Measurements from ENCODE around the gene ZNF274.
A peak's percentile ranks its signal among the peaks of the same experiment; 100 is the strongest.

Gene ZNF274

DNA sequence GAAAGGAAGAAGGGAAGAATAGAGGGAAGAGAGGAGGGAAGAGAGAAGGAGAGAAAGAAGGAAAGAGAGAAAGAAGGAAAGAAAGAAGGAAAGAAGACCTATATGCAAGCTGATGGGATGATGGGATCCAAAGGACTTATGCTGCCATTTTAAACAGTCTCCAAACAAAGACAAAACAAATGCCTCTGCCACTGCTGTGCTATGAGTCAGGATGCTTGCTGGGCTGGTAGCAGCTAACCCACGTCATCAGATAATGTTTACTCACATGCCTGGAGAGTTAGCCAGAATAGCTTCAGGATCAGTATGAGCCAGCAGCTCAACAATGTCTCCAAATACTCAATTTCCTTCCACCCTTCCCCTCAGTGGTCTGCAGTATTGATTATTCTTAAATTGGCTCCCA lies 12.0 kb upstream of the ZNF274 start:
- H3K9me3 ChIP-seq (ENCODE audit: control insufficient read depth, insufficient read depth, low read length): no peaks in the 10 kb centered on the region
- H3K27me3 ChIP-seq (ENCODE audit: control insufficient read depth, insufficient read depth, low read length): no peaks in the 10 kb centered on the region
- H3K4me1 ChIP-seq (ENCODE audit: control insufficient read depth, insufficient read depth, low read length): no peaks in the 10 kb centered on the region
- H3K36me3 ChIP-seq (ENCODE audit: control insufficient read depth, insufficient read depth, low read length): no peaks in the 10 kb centered on the region
- H3K9ac ChIP-seq (ENCODE audit: low read depth, low read length): no peak overlapping the region
- H3K4me3 ChIP-seq (ENCODE audit: low read depth, low read length): no peak overlapping the region

GRCh38 chr19:58181902-58182576 lies 822 bp upstream of the ZNF274 start:
- Histone ChIP-seq H3K9me3 (ENCODE audit: control insufficient read depth, insufficient read depth, low read length) (peaks cover 4% of the 10 kb centered on the region), H3K4me1 (ENCODE audit: control insufficient read depth, insufficient read depth, low read length) (no peaks in the 10 kb centered on the region), H3K4me3 (ENCODE audit: low read depth, low read length) (peak overlapping the region; percentile 52), H3K9ac (ENCODE audit: low read depth, low read length) (no peak overlapping the region), H3K36me3 (ENCODE audit: control insufficient read depth, insufficient read depth, low read length) (peaks cover 9% of the 10 kb centered on the region), H3K27me3 (ENCODE audit: control insufficient read depth, insufficient read depth, low read length) (no peaks in the 10 kb centered on the region)

GRCh38 chr19:58182577-58182988 lies 278 bp upstream of the ZNF274 start:
- H3K4me1 ChIP-seq (ENCODE audit: control insufficient read depth, insufficient read depth, low read length): no peaks in the 10 kb centered on the region
- peaks cover 4% of the 10 kb centered on the region for H3K9me3 ChIP-seq (ENCODE audit: control insufficient read depth, insufficient read depth, low read length)
- H3K27me3 ChIP-seq (ENCODE audit: control insufficient read depth, insufficient read depth, low read length): no peaks in the 10 kb centered on the region
- H3K9ac ChIP-seq (ENCODE audit: low read depth, low read length): no peak overlapping the region
- H3K4me3 ChIP-seq (ENCODE audit: low read depth, low read length): peak overlapping the region; percentile 98
- H3K36me3 ChIP-seq (ENCODE audit: control insufficient read depth, insufficient read depth, low read length): peaks cover 11% of the 10 kb centered on the region

- H3K4me1 ChIP-seq (ENCODE audit: control insufficient read depth, insufficient read depth, low read length): no peaks in the 10 kb centered on the region
- peak overlapping the region; percentile 90 for H3K9ac ChIP-seq (ENCODE audit: low read depth, low read length)
- H3K9me3 ChIP-seq (ENCODE audit: control insufficient read depth, insufficient read depth, low read length): peaks cover 4% of the 10 kb centered on the region
- H3K36me3 ChIP-seq (ENCODE audit: control insufficient read depth, insufficient read depth, low read length): peaks cover 15% of the 10 kb centered on the region
- H3K4me3 ChIP-seq (ENCODE audit: low read depth, low read length): peak overlapping the region; percentile 98
- H3K27me3 ChIP-seq (ENCODE audit: control insufficient read depth, insufficient read depth, low read length): no peaks in the 10 kb centered on the region
Measured at GRCh38 chr19:58183817-58184215, 955 bp downstream of the ZNF274 start.

DNA sequence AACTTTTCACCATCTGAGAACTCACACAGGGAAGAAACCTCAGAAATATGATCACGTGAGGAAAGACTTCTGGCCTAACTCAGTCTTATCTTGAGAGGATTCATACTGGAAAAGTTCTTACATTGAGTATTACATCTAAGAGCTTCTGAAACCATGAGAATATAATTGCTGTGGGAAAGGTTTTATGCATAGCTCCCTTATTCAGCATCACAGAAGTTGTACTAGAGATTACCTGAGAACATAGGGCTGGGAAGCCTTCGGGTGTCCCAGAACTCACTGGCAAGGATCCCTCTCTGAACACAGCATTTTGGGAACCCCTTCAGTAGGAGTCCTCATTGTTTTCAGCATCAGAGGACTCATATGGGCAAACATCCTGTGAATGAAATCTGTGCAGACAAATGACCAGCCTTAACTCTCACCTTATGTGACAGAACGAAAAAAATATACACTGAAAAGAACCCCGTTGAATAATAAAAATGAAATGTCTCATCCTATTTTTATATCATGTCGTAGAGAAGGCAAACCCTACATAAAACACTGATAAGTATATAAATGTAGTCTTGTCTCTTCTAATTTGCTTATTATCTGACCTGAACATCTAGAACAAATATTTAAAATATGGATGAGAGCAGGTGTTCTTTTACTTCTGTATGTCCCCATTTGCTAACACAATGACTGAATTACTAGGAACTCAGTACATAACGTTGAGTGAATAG lies 14.2 kb downstream of the ZNF274 start:
- Histone ChIP-seq H3K36me3 (ENCODE audit: control insufficient read depth, insufficient read depth, low read length) (peaks cover 59% of the 10 kb centered on the region), H3K27me3 (ENCODE audit: control insufficient read depth, insufficient read depth, low read length) (no peaks in the 10 kb centered on the region), H3K9me3 (ENCODE audit: control insufficient read depth, insufficient read depth, low read length) (peaks cover 70% of the 10 kb centered on the region), H3K9ac (ENCODE audit: low read depth, low read length) (no peak overlapping the region), H3K4me3 (ENCODE audit: low read depth, low read length) (no peak overlapping the region), H3K4me1 (ENCODE audit: control insufficient read depth, insufficient read depth, low read length) (no peaks in the 10 kb centered on the region)

DNA sequence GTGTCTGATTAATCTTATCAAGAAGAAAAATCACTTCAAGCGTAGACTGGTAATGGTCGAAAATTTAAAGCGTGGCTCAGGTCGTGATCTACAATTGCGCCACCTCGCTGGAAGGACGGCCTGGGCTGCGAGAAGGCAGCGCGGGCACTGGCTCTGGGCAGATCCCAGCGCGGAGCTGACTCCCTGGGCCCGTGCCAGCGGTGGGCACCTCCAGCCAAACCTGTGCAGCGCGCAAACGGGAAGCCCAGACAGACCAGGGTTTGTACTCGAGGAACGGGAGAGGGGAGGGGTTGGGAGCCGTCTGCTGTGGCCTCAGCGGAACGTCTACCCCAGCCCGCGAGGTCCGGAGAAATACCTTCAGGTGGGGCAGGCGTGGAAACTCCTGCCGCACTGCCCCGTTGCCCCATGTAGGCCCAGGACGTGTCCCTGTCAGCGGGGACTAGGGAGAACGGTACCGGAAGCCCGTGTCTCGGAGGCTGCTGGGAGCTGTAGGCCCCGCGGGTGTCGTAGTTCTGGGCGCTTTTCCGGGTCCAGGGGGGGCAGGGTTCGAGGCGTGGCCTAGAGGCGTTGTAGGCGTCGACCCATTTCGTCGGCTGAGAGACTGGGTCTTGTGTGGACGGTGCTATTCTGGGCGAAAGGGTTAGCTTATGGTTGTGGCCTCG lies 21.1 kb downstream of the ZNF274 start:
- Histone ChIP-seq H3K27me3 (ENCODE audit: control insufficient read depth, insufficient read depth, low read length) (no peaks in the 10 kb centered on the region), H3K9ac (ENCODE audit: low read depth, low read length) (no peak overlapping the region), H3K4me3 (ENCODE audit: low read depth, low read length) (no peak overlapping the region), H3K4me1 (ENCODE audit: control insufficient read depth, insufficient read depth, low read length) (no peaks in the 10 kb centered on the region), H3K9me3 (ENCODE audit: control insufficient read depth, insufficient read depth, low read length) (peaks cover 35% of the 10 kb centered on the region), H3K36me3 (ENCODE audit: control insufficient read depth, insufficient read depth, low read length) (peaks cover 45% of the 10 kb centered on the region)

- no peaks in the 10 kb centered on the region for H3K27me3 ChIP-seq (ENCODE audit: control insufficient read depth, insufficient read depth, low read length)
- no peak overlapping the region for H3K9ac ChIP-seq (ENCODE audit: low read depth, low read length)
- H3K4me1 ChIP-seq (ENCODE audit: control insufficient read depth, insufficient read depth, low read length): no peaks in the 10 kb centered on the region
- H3K9me3 ChIP-seq (ENCODE audit: control insufficient read depth, insufficient read depth, low read length): peaks cover 33% of the 10 kb centered on the region
- H3K4me3 ChIP-seq (ENCODE audit: low read depth, low read length): no peak overlapping the region
- peaks cover 51% of the 10 kb centered on the region for H3K36me3 ChIP-seq (ENCODE audit: control insufficient read depth, insufficient read depth, low read length)
Measured at GRCh38 chr19:58204566-58204965, 21.7 kb downstream of the ZNF274 start.

DNA sequence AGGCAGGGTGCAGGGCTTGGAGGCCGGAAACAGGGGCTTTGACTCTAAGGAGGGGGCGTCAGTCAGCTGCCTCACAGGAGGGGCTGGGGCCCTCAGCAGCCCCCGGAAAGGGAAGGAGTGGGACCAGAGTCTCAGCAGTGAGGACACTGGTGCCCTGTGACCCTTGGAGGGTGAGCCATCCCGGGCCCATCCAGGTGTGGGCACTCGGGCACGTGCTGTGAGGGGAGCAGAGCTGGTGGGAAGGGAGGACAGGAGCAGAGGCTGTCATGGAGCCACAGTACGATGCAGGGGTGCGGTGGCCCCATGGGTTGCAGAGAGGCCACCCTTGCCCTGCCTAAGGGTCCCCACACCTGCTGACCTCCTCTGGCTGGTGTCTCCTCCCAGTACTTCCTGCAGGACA lies 26.7 kb downstream of the ZNF274 start:
- H3K4me1 ChIP-seq (ENCODE audit: control insufficient read depth, insufficient read depth, low read length): no peaks in the 10 kb centered on the region
- peaks cover 19% of the 10 kb centered on the region for H3K9me3 ChIP-seq (ENCODE audit: control insufficient read depth, insufficient read depth, low read length)
- no peak overlapping the region for H3K4me3 ChIP-seq (ENCODE audit: low read depth, low read length)
- H3K36me3 ChIP-seq (ENCODE audit: control insufficient read depth, insufficient read depth, low read length): peaks cover 66% of the 10 kb centered on the region
- no peaks in the 10 kb centered on the region for H3K27me3 ChIP-seq (ENCODE audit: control insufficient read depth, insufficient read depth, low read length)
- no peak overlapping the region for H3K9ac ChIP-seq (ENCODE audit: low read depth, low read length)

DNA sequence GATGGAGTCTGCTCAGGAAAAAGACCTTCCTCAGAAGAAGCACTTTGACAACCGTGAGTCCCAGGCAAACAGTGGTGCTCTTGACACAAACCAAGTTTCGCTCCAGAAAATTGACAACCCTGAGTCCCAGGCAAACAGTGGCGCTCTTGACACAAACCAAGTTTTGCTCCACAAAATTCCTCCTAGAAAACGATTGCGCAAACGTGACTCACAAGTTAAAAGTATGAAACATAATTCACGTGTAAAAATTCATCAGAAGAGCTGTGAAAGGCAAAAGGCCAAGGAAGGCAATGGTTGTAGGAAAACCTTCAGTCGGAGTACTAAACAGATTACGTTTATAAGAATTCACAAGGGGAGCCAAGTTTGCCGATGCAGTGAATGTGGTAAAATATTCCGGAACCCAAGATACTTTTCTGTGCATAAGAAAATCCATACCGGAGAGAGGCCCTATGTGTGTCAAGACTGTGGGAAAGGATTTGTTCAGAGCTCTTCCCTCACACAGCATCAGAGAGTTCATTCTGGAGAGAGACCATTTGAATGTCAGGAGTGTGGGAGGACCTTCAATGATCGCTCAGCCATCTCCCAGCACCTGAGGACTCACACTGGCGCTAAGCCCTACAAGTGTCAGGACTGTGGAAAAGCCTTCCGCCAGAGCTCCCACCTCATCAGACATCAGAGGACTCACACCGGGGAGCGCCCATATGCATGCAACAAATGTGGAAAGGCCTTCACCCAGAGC lies 29.6 kb downstream of the ZNF274 start:
- no peak overlapping the region for H3K4me3 ChIP-seq (ENCODE audit: low read depth, low read length)
- H3K9me3 ChIP-seq (ENCODE audit: control insufficient read depth, insufficient read depth, low read length): peaks cover 10% of the 10 kb centered on the region
- H3K27me3 ChIP-seq (ENCODE audit: control insufficient read depth, insufficient read depth, low read length): no peaks in the 10 kb centered on the region
- no peaks in the 10 kb centered on the region for H3K4me1 ChIP-seq (ENCODE audit: control insufficient read depth, insufficient read depth, low read length)
- peaks cover 53% of the 10 kb centered on the region for H3K36me3 ChIP-seq (ENCODE audit: control insufficient read depth, insufficient read depth, low read length)
- H3K9ac ChIP-seq (ENCODE audit: low read depth, low read length): no peak overlapping the region

DNA sequence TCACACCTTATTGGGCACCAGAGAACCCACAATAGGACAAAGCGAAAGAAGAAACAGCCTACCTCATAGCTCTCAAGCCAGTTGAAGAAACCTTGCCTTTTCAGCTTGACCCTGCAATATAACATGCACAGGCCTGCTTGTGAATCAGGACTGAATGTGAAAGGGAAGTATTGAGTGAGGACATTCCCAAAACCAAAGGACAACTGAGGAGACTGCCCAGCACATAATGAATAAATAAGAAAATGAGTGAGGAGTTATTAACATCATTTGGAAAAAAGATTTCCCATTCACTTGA lies 30.2 kb downstream of the ZNF274 start:
- Histone ChIP-seq H3K4me1 (ENCODE audit: control insufficient read depth, insufficient read depth, low read length) (no peaks in the 10 kb centered on the region), H3K9me3 (ENCODE audit: control insufficient read depth, insufficient read depth, low read length) (peaks cover 10% of the 10 kb centered on the region), H3K9ac (ENCODE audit: low read depth, low read length) (no peak overlapping the region), H3K27me3 (ENCODE audit: control insufficient read depth, insufficient read depth, low read length) (no peaks in the 10 kb centered on the region), H3K4me3 (ENCODE audit: low read depth, low read length) (no peak overlapping the region), H3K36me3 (ENCODE audit: control insufficient read depth, insufficient read depth, low read length) (peaks cover 48% of the 10 kb centered on the region)

DNA sequence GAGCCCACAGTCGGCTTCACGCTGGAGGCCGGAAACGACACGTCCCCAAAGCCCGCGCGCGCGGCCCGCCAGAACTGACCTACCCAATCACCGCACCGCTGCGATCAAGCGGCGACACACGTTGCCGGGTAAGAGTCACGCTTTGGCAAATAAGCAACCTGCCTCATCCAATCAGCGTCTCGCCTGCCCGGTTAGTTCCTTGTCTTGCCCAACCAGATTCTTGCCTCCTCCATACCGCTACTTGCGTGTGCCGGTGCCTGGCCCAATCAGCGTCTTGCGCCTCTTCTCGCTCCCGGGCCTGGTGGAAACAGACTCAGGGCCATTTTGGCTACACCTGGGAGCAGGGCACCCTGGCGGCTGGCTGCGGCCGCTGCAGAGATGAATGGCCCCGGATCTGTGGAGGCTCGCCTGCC lies 34.2 kb downstream of the ZNF274 start:
- Histone ChIP-seq H3K4me3 (ENCODE audit: low read depth, low read length) (no peak overlapping the region), H3K36me3 (ENCODE audit: control insufficient read depth, insufficient read depth, low read length) (peaks cover 10% of the 10 kb centered on the region), H3K9me3 (ENCODE audit: control insufficient read depth, insufficient read depth, low read length) (no peaks in the 10 kb centered on the region), H3K27me3 (ENCODE audit: control insufficient read depth, insufficient read depth, low read length) (no peaks in the 10 kb centered on the region), H3K4me1 (ENCODE audit: control insufficient read depth, insufficient read depth, low read length) (peaks cover 2% of the 10 kb centered on the region), H3K9ac (ENCODE audit: low read depth, low read length) (no peak overlapping the region)
